Mesendoderm (in vitro differentiated cells): ENCODE results near the gene CNTN4.

ENCODE experiments used
- DNase-seq: peaks from one replicate; pipeline ENCODE4 v3.0.0; 2013
- H2AK5ac ChIP-seq: 2 replicates; pipeline ENCODE4 v1.6.1; 2013; ENCODE audit warnings: low read length, inconsistent platforms
- H2BK120ac ChIP-seq: 2 replicates; pipeline ENCODE4 v1.6.1; 2013; ENCODE audit warnings: low read depth, mild to moderate bottlenecking, low read length, moderate library complexity, mixed read lengths
- H2BK15ac ChIP-seq: replicated peaks from 2 replicates; pipeline ENCODE4 v1.6.1; 2013; ENCODE audit warnings: low read depth, mild to moderate bottlenecking, moderate library complexity
- H2BK5ac ChIP-seq: 2 replicates; pipeline ENCODE4 v1.6.1; 2013; ENCODE audit warnings: low read length, inconsistent platforms
- H3K18ac ChIP-seq: 2 replicates; pipeline ENCODE4 v1.6.1; 2013; ENCODE audit warnings: mild to moderate bottlenecking, low read length, mixed read lengths
- H3K23ac ChIP-seq: one replicate; pipeline ENCODE4 v1.6.1; 2013; ENCODE audit warnings: low read length
- H3K27ac ChIP-seq: 2 replicates; pipeline ENCODE4 v1.5.1; 2013; ENCODE audit warnings: low read depth, mild to moderate bottlenecking, inconsistent platforms, low read length, moderate library complexity
- H3K27me3 ChIP-seq: 2 replicates; pipeline ENCODE4 v1.6.1; 2013; ENCODE audit warnings: low read length, control low read depth, mild to moderate bottlenecking, inconsistent platforms; ENCODE audit not compliant: insufficient read depth, poor library complexity
- H3K36me3 ChIP-seq: 2 replicates; pipeline ENCODE4 v1.6.1; 2013; ENCODE audit warnings: low read length, inconsistent platforms; ENCODE audit not compliant: control insufficient read depth, insufficient read depth
- H3K4ac ChIP-seq: one replicate; pipeline ENCODE4 v1.6.1; 2013; ENCODE audit warnings: low read depth, mild to moderate bottlenecking, low read length, moderate library complexity
- H3K4me1 ChIP-seq: 2 replicates; pipeline ENCODE4 v1.6.1; 2013; ENCODE audit warnings: low read depth, low read length, inconsistent platforms; ENCODE audit not compliant: control insufficient read depth
- H3K4me2 ChIP-seq: 2 replicates; pipeline ENCODE4 v1.6.1; 2013; ENCODE audit warnings: low read length
- H3K4me3 ChIP-seq: 2 replicates; pipeline ENCODE4 v1.5.1; 2013; ENCODE audit warnings: mild to moderate bottlenecking, low read length
- H3K56ac ChIP-seq: one replicate; pipeline ENCODE4 v1.6.1; 2013; ENCODE audit warnings: low read length
- H3K79me1 ChIP-seq: 2 replicates; pipeline ENCODE4 v1.6.1; 2013; ENCODE audit warnings: low read length, inconsistent platforms
- H3K79me2 ChIP-seq: 2 replicates; pipeline ENCODE4 v1.6.1; 2013; ENCODE audit warnings: mild to moderate bottlenecking, low read length; ENCODE audit not compliant: control insufficient read depth, insufficient read depth
- H3K9ac ChIP-seq: 2 replicates; pipeline ENCODE4 v1.6.1; 2013; ENCODE audit warnings: low read length, inconsistent platforms
- H4K5ac ChIP-seq: one replicate; pipeline ENCODE4 v1.6.1; 2013; ENCODE audit warnings: low read length
- H4K8ac ChIP-seq: one replicate; pipeline ENCODE4 v1.6.1; 2013; ENCODE audit warnings: low read depth, mild to moderate bottlenecking, control low read depth, low read length, moderate library complexity
- WGBS: extraction: QIAGEN DNeasy Blood & Tissue Kit; methylation state at CpG from one replicate; pipeline ENCODE4 v1.1.7; 2013; ENCODE audit warnings: low lambda C conversion rate, missing lambda C conversion rate; ENCODE audit not compliant: insufficient coverage; ENCODE audit errors: extremely low coverage; 5-methylcytosine and 5-hydroxymethylcytosine counted together

The CNTN4 gene

GRCh38 chr3:2929574-2929973, 830.9 kb downstream of the CNTN4 start:
- no peak overlapping the region for H3K23ac ChIP-seq
- no peak overlapping the region for H3K4me2 ChIP-seq
- no peak overlapping the region for H3K27ac ChIP-seq
- H3K18ac ChIP-seq, result no peak overlapping the region
- no peak overlapping the region for H2BK120ac ChIP-seq
- WGBS, result no CpG with 5 or more reads among the region's 5 CpGs
- no peak overlapping the region for H3K56ac ChIP-seq
- no peaks in the 10 kb centered on the region for H3K4me1 ChIP-seq
- DNase-seq, result no peak
- H4K8ac ChIP-seq, result no peak overlapping the region
- no peak overlapping the region for H3K4me3 ChIP-seq
- H4K5ac ChIP-seq, result no peak overlapping the region
- H3K36me3 ChIP-seq, result no peaks in the 10 kb centered on the region
- H3K9ac ChIP-seq, result no peak overlapping the region
- no peak overlapping the region for H2AK5ac ChIP-seq
- no peak overlapping the region for H2BK15ac ChIP-seq
- H3K79me2 ChIP-seq, result no peaks in the 10 kb centered on the region
- H3K27me3 ChIP-seq, result no peaks in the 10 kb centered on the region
- no peak overlapping the region for H3K4ac ChIP-seq
- no peaks in the 10 kb centered on the region for H3K79me1 ChIP-seq
- H2BK5ac ChIP-seq, result no peak overlapping the region

- no peaks in the 10 kb centered on the region for H3K27me3 ChIP-seq
- H3K4me1 ChIP-seq, result no peaks in the 10 kb centered on the region
- no peak overlapping the region for H2BK15ac ChIP-seq
- no peak overlapping the region for H2BK5ac ChIP-seq
- no peak overlapping the region for H3K4ac ChIP-seq
- H3K4me2 ChIP-seq, result no peak overlapping the region
- H4K5ac ChIP-seq, result no peak overlapping the region
- no peak overlapping the region for H3K23ac ChIP-seq
- no peaks in the 10 kb centered on the region for H3K79me1 ChIP-seq
- WGBS, result no CpG with 5 or more reads among the region's 4 CpGs
- no peak overlapping the region for H3K27ac ChIP-seq
- no peak overlapping the region for H3K4me3 ChIP-seq
- no peak overlapping the region for H4K8ac ChIP-seq
- H3K9ac ChIP-seq, result no peak overlapping the region
- H3K18ac ChIP-seq, result no peak overlapping the region
- H2BK120ac ChIP-seq, result no peak overlapping the region
- H3K56ac ChIP-seq, result no peak overlapping the region
- no peak for DNase-seq
- H3K36me3 ChIP-seq, result no peaks in the 10 kb centered on the region
- H2AK5ac ChIP-seq, result no peak overlapping the region
- no peaks in the 10 kb centered on the region for H3K79me2 ChIP-seq
Measured at GRCh38 chr3:2931265-2931664, 832.6 kb downstream of the CNTN4 start.

GRCh38 chr3:2934541-2934940, 835.9 kb downstream of the CNTN4 start:
- no peak overlapping the region for H3K23ac ChIP-seq
- H3K56ac ChIP-seq, result no peak overlapping the region
- no peaks in the 10 kb centered on the region for H3K27me3 ChIP-seq
- H2AK5ac ChIP-seq, result no peak overlapping the region
- H3K4me3 ChIP-seq, result no peak overlapping the region
- no peak overlapping the region for H2BK120ac ChIP-seq
- no peak overlapping the region for H3K4ac ChIP-seq
- H4K8ac ChIP-seq, result no peak overlapping the region
- H3K27ac ChIP-seq, result no peak overlapping the region
- no peaks in the 10 kb centered on the region for H3K4me1 ChIP-seq
- no peak overlapping the region for H2BK15ac ChIP-seq
- WGBS, result no CpG with 5 or more reads among the region's 4 CpGs
- H3K4me2 ChIP-seq, result no peak overlapping the region
- H3K18ac ChIP-seq, result no peak overlapping the region
- DNase-seq, result no peak
- H2BK5ac ChIP-seq, result no peak overlapping the region
- H3K79me1 ChIP-seq, result no peaks in the 10 kb centered on the region
- H4K5ac ChIP-seq, result no peak overlapping the region
- H3K36me3 ChIP-seq, result no peaks in the 10 kb centered on the region
- H3K9ac ChIP-seq, result no peak overlapping the region
- H3K79me2 ChIP-seq, result no peaks in the 10 kb centered on the region

- Histone ChIP-seq H2AK5ac (no peak overlapping the region), H3K27me3 (no peaks in the 10 kb centered on the region), H3K36me3 (no peaks in the 10 kb centered on the region)
Measured at GRCh38 chr3:2937055-2937454, 838.4 kb downstream of the CNTN4 start.

GRCh38 chr3:2937592-2937991, 838.9 kb downstream of the CNTN4 start:
- Histone ChIP-seq H3K4me2 (no peak overlapping the region), H2AK5ac (no peak overlapping the region), H3K4me1 (no peaks in the 10 kb centered on the region), H2BK120ac (no peak overlapping the region), H3K79me2 (no peaks in the 10 kb centered on the region), H3K56ac (no peak overlapping the region), H3K4ac (no peak overlapping the region), H4K5ac (no peak overlapping the region), H3K27me3 (no peaks in the 10 kb centered on the region), H3K23ac (no peak overlapping the region), H3K27ac (no peak overlapping the region), H3K79me1 (no peaks in the 10 kb centered on the region), H4K8ac (no peak overlapping the region), H3K9ac (no peak overlapping the region), H3K36me3 (no peaks in the 10 kb centered on the region), H3K4me3 (no peak overlapping the region), H3K18ac (no peak overlapping the region), H2BK5ac (no peak overlapping the region), H2BK15ac (no peak overlapping the region)
- no peak for DNase-seq
- no CpG with 5 or more reads among the region's 2 CpGs for WGBS

More at GRCh38 chr3:2937055-2937454, 838.4 kb downstream of the CNTN4 start:
- Histone ChIP-seq H3K18ac (no peak overlapping the region), H4K5ac (no peak overlapping the region), H4K8ac (no peak overlapping the region), H3K4ac (no peak overlapping the region), H2BK120ac (no peak overlapping the region), H3K4me2 (no peak overlapping the region), H3K56ac (no peak overlapping the region), H3K23ac (no peak overlapping the region), H3K9ac (no peak overlapping the region), H3K4me3 (no peak overlapping the region), H2BK15ac (no peak overlapping the region), H3K27ac (no peak overlapping the region), H3K4me1 (no peaks in the 10 kb centered on the region), H3K79me1 (no peaks in the 10 kb centered on the region), H3K79me2 (no peaks in the 10 kb centered on the region), H2BK5ac (no peak overlapping the region)
- WGBS, result no CpG with 5 or more reads among the region's 2 CpGs
- no peak for DNase-seq

- WGBS, result no CpG with 5 or more reads among the region's 1 CpG
- no peaks in the 10 kb centered on the region for H3K4me1 ChIP-seq
- no peak for DNase-seq
- H3K4me2 ChIP-seq, result no peak overlapping the region
- H3K79me1 ChIP-seq, result no peaks in the 10 kb centered on the region
- no peak overlapping the region for H2AK5ac ChIP-seq
- H3K23ac ChIP-seq, result no peak overlapping the region
- no peak overlapping the region for H3K4me3 ChIP-seq
- H4K5ac ChIP-seq, result no peak overlapping the region
- H3K9ac ChIP-seq, result no peak overlapping the region
- H3K79me2 ChIP-seq, result no peaks in the 10 kb centered on the region
- H3K18ac ChIP-seq, result no peak overlapping the region
- H2BK120ac ChIP-seq, result no peak overlapping the region
- H3K36me3 ChIP-seq, result no peaks in the 10 kb centered on the region
- no peak overlapping the region for H3K56ac ChIP-seq
- no peaks in the 10 kb centered on the region for H3K27me3 ChIP-seq
- no peak overlapping the region for H2BK15ac ChIP-seq
- H4K8ac ChIP-seq, result no peak overlapping the region
- H2BK5ac ChIP-seq, result no peak overlapping the region
- H3K4ac ChIP-seq, result no peak overlapping the region
- H3K27ac ChIP-seq, result no peak overlapping the region
Measured at GRCh38 chr3:2938711-2939110, 840.0 kb downstream of the CNTN4 start.
